Hematopoietic multipotent progenitor cell treated with erythropoietin and hydrocortisone succinate and interleukin-3 and kit ligand, for 4 days (in vitro differentiated cells): ENCODE measurements around the gene LILRB4.
A peak's percentile ranks its signal among the peaks of the same experiment; 100 is the strongest.
"Not testable (repeated sequence)": the region's sequence is repeated elsewhere in the genome, so short reads cannot be mapped to it uniquely, and the experiment has no call there.

ENCODE experiments used
- DNase-seq: peaks from one replicate; pipeline ENCODE4 v3.0.0-alpha.2; 2015

LILRB4 gene

GRCh38 chr19:54653181-54653809, 9.5 kb upstream of the LILRB4 start:
- peak; percentile 65 for DNase-seq

GRCh38 chr19:54654447-54655321, 8.1 kb upstream of the LILRB4 start:
- DNase-seq, result no peak

- no peak for DNase-seq
Observed at GRCh38 chr19:54659300-54659699, 3.5 kb upstream of the LILRB4 start.

- DNase-seq, result no peak
Observed at GRCh38 chr19:54660306-54660705, 2.5 kb upstream of the LILRB4 start.

GRCh38 chr19:54660964-54661363, 1.8 kb upstream of the LILRB4 start:
- DNase-seq, result no peak

GRCh38 chr19:54661846-54662481, 821 bp upstream of the LILRB4 start:
- no peak for DNase-seq

GRCh38 chr19:54665530-54665929, 2.7 kb downstream of the LILRB4 start:
- no peak for DNase-seq

GRCh38 chr19:54667217-54667616, 4.4 kb downstream of the LILRB4 start:
- no peak for DNase-seq

GRCh38 chr19:54668353-54668752, 5.6 kb downstream of the LILRB4 start:
- DNase-seq, result no peak

- no peak for DNase-seq
Observed at GRCh38 chr19:54670576-54671357, 8.0 kb downstream of the LILRB4 start.

- no peak for DNase-seq
Observed at GRCh38 chr19:54673222-54673621, 10.4 kb downstream of the LILRB4 start.

- peak; percentile 79 for DNase-seq
Observed at GRCh38 chr19:54674021-54674617, 11.3 kb downstream of the LILRB4 start.

GRCh38 chr19:54676210-54676834, 13.5 kb downstream of the LILRB4 start:
- DNase-seq, result peak; percentile 70

- no peak for DNase-seq
Observed at GRCh38 chr19:54677217-54677616, 14.4 kb downstream of the LILRB4 start.

- not testable (repeated sequence) for DNase-seq
Observed at GRCh38 chr19:54681596-54681995, 18.8 kb downstream of the LILRB4 start.

GRCh38 chr19:54682306-54682856, 19.6 kb downstream of the LILRB4 start:
- no peak for DNase-seq

- peak; percentile 84 for DNase-seq
Observed at GRCh38 chr19:54684527-54684926, 21.7 kb downstream of the LILRB4 start.

GRCh38 chr19:54691582-54692297, 29.0 kb downstream of the LILRB4 start:
- peak; percentile 10 for DNase-seq

- no peak for DNase-seq
Observed at GRCh38 chr19:54692298-54692615, 29.5 kb downstream of the LILRB4 start.

- no peak for DNase-seq
Observed at GRCh38 chr19:54694648-54695047, 31.9 kb downstream of the LILRB4 start.

- DNase-seq, result peak; percentile 67
Observed at GRCh38 chr19:54696117-54696548, 33.3 kb downstream of the LILRB4 start.
